ENCODE data around the gene CTBP2. TPM values are rescaled to one million over a fixed set of nuclear protein-coding genes. Genes with fewer than 3 reads are reported as not detected.

The CTBP2 gene
- total and polyA plus RNA-seq, 10 of the 15 experiments (the other 5 are each of a cell fraction or from before 2014, with no cell fraction given): 0.02 to 0.72 (median 0.06) TPM; not detected in 2

DNA sequence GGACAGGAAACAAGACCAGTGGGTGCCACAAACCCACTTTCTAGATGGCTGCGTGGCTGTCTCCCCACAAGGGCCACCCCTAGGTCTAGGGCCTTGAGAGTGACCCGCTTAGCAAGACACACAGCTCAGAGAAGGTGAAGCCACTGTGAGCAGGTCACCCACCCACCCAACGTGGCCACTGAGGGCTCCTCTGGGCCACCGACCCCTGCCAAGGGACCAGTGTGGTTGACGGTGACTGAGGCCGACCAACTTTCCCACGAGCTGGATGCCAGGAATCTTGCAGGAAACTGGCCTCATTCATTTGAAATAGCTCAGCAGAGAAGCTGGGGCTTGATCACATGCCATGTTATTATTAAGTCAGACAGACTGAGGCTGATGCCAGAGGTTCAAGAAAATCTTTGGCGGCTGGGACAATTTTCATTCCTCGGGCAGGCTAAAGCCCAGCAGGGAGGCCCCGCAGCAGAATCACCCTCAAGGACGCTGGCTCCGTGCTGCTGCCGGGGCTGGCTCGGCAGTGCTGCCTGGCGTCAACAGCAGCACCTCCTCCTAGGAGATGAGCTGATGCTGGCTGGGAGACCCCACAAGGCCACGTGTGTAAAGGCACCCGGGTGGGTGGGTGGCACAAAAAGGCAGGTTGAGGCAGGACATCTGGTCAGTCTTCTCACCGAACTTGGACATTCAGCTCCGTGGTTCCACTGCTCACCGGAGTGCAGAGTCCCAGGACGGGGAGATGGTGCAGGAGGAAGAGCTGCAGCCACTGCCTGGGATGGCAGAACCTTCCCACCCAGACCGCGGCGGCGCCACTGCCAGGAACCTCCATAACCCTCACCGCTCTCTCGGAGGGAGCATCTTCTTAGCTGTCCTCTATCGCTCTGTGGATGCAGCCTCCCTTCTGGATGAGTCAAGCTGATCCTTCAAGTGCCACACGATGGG, 160.7 kb downstream of the CTBP2 start:
- CTCF ChIA-PET: interaction anchor here (0.8 to 1.6 kb wide), 3 partner anchors 8 to 35 kb away, joined by 3 to 4 read pairs (median 3); no protein-coding TSS in a partner anchor
- H3K4me3 ChIP-seq: no peak overlapping the region
- no peak for FAIRE-seq
- RAD21 ChIA-PET (ENCODE audit: unreplicated experiment): no interaction called here
- H3K4me1 ChIP-seq (ENCODE audit: control insufficient read depth, insufficient read depth, low read length): no peaks in the 10 kb centered on the region; the same call in 1 of the 2 replicates
- no TSS peak for BruUV-seq (replicated peaks)
- POLR2A ChIA-PET: no interaction called here
- no peak overlapping the region for H3K27ac ChIP-seq (ENCODE audit: control insufficient read depth, insufficient read depth)
- in situ Hi-C loops (cut with MboI) (no loop called here), intact Hi-C loops (cut with micrococcal nuclease; ENCODE audit: unreplicated experiment) (no loop called here)
- SMC1A ChIA-PET (ENCODE audit: uncharacterized antibody, unreplicated experiment): no interaction called here
- H2AFZ ChIP-seq (ENCODE audit: control insufficient read depth, low read depth, low read length): no peak overlapping the region
- no peaks in the 10 kb centered on the region for H3K27me3 ChIP-seq (replicated peaks in 1 of 2; ENCODE audit: control insufficient read depth in 2 of 2, insufficient read depth in 2 of 2, low read length in 1 of 2)
- H3K36me3 ChIP-seq (ENCODE audit: control insufficient read depth in 2 of 2, insufficient read depth in 2 of 2, low read length in 1 of 2): no peaks in the 10 kb centered on the region
- H3K4me2 ChIP-seq (ENCODE audit: control insufficient read depth, insufficient read depth): no peak overlapping the region
- H3K9me3 ChIP-seq (replicated peaks; ENCODE audit: control insufficient read depth, insufficient read depth, low read length): no peaks in the 10 kb centered on the region
- H3K79me2 ChIP-seq (ENCODE audit: control insufficient read depth, insufficient read depth, low read length): no peaks in the 10 kb centered on the region
- no peak for TF ChIP-seq YY1 (IDR thresholded peaks at IDR 0.05; ENCODE audit: low read depth, low read length)
- TF ChIP-seq, protein P1, sequence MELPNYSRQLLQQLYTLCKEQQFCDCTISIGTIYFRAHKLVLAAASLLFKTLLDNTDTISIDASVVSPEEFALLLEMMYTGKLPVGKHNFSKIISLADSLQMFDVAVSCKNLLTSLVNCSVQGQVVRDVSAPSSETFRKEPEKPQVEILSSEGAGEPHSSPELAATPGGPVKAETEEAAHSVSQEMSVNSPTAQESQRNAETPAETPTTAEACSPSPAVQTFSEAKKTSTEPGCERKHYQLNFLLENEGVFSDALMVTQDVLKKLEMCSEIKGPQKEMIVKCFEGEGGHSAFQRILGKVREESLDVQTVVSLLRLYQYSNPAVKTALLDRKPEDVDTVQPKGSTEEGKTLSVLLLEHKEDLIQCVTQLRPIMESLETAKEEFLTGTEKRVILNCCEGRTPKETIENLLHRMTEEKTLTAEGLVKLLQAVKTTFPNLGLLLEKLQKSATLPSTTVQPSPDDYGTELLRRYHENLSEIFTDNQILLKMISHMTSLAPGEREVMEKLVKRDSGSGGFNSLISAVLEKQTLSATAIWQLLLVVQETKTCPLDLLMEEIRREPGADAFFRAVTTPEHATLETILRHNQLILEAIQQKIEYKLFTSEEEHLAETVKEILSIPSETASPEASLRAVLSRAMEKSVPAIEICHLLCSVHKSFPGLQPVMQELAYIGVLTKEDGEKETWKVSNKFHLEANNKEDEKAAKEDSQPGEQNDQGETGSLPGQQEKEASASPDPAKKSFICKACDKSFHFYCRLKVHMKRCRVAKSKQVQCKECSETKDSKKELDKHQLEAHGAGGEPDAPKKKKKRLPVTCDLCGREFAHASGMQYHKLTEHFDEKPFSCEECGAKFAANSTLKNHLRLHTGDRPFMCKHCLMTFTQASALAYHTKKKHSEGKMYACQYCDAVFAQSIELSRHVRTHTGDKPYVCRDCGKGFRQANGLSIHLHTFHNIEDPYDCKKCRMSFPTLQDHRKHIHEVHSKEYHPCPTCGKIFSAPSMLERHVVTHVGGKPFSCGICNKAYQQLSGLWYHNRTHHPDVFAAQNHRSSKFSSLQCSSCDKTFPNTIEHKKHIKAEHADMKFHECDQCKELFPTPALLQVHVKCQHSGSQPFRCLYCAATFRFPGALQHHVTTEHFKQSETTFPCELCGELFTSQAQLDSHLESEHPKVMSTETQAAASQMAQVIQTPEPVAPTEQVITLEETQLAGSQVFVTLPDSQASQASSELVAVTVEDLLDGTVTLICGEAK (IDR thresholded peaks at IDR 0.05; ENCODE audit: borderline replicate concordance): no peak
- TF ChIP-seq, protein P2, sequence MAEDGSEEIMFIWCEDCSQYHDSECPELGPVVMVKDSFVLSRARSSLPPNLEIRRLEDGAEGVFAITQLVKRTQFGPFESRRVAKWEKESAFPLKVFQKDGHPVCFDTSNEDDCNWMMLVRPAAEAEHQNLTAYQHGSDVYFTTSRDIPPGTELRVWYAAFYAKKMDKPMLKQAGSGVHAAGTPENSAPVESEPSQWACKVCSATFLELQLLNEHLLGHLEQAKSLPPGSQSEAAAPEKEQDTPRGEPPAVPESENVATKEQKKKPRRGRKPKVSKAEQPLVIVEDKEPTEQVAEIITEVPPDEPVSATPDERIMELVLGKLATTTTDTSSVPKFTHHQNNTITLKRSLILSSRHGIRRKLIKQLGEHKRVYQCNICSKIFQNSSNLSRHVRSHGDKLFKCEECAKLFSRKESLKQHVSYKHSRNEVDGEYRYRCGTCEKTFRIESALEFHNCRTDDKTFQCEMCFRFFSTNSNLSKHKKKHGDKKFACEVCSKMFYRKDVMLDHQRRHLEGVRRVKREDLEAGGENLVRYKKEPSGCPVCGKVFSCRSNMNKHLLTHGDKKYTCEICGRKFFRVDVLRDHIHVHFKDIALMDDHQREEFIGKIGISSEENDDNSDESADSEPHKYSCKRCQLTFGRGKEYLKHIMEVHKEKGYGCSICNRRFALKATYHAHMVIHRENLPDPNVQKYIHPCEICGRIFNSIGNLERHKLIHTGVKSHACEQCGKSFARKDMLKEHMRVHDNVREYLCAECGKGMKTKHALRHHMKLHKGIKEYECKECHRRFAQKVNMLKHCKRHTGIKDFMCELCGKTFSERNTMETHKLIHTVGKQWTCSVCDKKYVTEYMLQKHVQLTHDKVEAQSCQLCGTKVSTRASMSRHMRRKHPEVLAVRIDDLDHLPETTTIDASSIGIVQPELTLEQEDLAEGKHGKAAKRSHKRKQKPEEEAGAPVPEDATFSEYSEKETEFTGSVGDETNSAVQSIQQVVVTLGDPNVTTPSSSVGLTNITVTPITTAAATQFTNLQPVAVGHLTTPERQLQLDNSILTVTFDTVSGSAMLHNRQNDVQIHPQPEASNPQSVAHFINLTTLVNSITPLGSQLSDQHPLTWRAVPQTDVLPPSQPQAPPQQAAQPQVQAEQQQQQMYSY (CRISPR knock-in tag; IDR thresholded peaks at IDR 0.05): no peak
- TF ChIP-seq ZZZ3 (IDR thresholded peaks at IDR 0.05; ENCODE audit: control insufficient read depth, insufficient read length, low read depth): no peak
- no peak for TF ChIP-seq FOXM1 (IDR thresholded peaks at IDR 0.05; ENCODE audit: low read depth, low read length)
- no peak for TF ChIP-seq MTA2 (IDR thresholded peaks at IDR 0.05; ENCODE audit: low read depth)
- 57% methylated on average over 29 of the region's 29 CpGs for WGBS (ENCODE audit: insufficient coverage, insufficient replicate concordance, low lambda C conversion rate, missing lambda C conversion rate)
- H4K20me1 ChIP-seq (ENCODE audit: control insufficient read depth, insufficient read depth): no peaks in the 10 kb centered on the region
- ATAC-seq: no peak
- no peak for DNase-seq (ENCODE audit: low read depth, low spot score)
- H3K9ac ChIP-seq (ENCODE audit: control insufficient read depth, insufficient read depth, low read length): no peak overlapping the region

All from GM12878 (cell line).